D341Med (cell line): Measurements from ENCODE around the gene DAAM2.

Source experiments
- DNase-seq: peaks from one replicate; pipeline ENCODE4 v3.0.0; 2012; ENCODE audit warnings: low spot score

DAAM2 gene

GRCh38 chr6:39791850-39792539, at the start of gene DAAM2:
DAAM2 (plus strand) TSS chr6:39792376; CDS start chr6:39856303, 63,927 bp downstream.
- peak; percentile 73 for DNase-seq

- no peak for DNase-seq
Measured at GRCh38 chr6:39746795-39747194, 45.4 kb upstream of the DAAM2 start.

DNA sequence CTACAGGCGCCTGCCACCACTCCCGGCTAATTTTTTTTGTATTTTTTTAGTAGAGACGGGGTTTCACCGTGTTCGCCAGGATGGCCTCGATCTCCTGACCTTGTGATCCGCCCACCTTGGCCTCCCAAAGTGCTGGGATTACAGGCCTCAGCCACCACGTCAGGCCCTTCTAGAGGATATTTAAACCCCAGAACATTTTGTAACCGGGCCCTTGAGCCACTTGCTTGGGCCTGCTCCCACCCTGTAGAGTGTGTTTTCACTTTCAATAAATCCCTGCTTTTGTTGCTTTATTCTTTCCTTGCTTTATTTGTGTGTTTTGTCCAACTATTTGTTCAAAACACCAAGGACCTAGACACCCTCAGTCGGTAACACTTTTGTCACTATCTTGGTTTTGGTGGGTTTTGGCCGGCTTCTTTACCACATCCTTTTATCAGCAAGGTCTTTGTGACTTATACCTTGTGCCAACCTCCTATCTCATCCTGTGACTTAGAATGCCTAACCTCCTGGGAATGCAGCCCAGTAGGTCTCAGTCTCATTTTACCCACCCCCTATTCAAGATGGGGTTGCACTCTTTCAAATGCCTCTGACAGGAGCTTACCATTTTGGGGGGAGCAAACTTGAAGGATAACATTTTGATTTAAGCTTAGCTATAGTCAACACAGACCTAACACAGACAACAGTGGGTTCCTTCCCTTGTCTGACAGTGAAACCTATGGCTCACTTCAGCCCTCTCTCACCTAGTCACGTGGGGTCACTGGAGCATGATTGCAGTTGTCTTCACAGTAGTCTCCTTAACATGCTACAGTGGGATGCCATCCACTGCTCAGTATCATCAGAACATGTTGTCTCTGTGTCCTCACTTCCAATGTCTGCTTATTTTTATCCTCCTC, 39.1 kb upstream of the DAAM2 start:
- no peak for DNase-seq

GRCh38 chr6:39753725-39754045, 38.5 kb upstream of the DAAM2 start:
- DNase-seq, result no peak

- no peak for DNase-seq
Measured at GRCh38 chr6:39754514-39755115, 37.6 kb upstream of the DAAM2 start.

- DNase-seq, result no peak
Measured at GRCh38 chr6:39755231-39755630, 36.9 kb upstream of the DAAM2 start.

DNA sequence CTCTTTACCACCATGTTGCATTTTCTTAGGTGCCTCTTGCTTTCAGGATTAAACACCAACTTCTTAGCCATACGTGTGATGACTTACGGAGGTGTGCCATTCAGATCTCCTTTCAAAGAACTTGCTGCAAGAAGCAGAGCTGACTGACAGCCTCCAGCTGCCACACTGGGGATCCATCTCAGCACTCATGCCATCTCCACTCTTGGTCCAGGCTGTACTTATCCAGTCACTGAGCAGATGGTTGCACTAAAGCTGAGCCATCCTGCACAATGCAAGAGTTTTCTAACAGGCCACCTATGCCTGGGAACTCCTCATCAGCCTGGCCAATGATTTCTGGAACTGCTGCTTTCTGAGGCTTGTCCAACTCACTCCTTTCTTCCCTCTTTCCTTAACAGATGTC, 35.6 kb upstream of the DAAM2 start:
- DNase-seq, result no peak

DNA sequence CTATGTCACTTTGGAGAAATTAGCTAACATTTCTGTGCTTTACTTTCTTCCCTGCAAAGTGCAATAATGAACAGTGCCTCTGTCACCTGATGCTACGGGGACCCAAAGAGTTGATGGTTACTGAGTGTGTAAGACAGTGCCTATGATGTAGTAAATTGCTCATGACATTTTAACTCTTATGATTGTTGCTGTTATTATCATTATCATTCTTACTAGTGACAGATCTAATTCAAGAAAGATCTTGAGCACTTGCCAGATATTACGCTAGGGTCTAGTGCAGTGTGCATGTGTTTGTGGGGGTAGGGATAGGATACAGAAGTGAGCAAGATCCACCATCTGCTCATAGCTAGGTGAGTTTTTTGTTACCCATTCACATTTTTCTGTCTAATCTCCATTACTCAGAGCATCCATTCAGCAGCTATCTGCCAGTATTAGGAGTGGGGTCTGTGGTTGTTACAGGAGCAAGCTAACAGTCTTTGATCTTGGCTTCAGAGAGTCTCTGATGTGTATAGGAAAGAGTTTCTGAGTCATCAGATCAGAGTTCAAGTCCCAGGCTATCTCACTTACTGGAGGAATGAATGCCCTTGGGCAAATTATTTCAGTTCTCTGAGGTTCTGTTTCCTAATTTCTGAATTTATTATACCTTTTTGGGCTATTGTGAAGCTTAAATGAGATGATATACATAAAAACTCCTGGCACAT, 33.1 kb upstream of the DAAM2 start:
- DNase-seq, result no peak

DNA sequence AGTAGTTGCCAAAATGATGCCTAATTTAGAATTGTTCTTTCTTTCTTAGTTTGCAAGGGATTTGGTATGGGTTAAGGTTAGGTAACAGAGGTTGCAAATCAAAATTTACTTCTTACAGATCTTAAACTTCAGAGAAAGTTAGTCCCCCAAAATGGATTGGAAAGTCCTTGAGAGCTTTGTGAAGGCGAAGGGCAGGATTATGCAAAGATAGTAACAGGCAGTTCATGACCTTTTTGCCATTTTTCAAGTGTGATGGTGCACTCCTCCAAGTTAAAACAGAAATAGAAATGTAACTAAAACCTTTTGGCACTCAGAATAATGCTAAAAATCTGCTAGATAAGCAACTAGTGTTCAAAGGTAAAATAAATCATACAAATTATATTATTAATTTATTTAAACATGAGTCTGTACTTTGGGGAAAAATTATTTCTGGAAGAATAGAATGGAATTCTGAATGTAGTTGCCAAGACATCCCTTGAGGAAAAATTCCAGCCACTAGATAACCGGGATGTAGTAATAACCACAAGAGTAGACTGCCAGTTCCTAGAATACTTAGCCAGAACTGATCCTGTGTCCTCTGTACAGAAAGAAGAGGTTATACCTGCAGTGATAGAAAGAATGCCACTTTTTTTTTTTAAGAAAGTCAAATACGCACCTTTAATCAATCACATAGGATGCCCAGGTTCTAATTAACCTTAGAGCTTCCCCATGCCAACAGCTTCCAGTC, 31.8 kb upstream of the DAAM2 start:
- DNase-seq, result no peak

DNA sequence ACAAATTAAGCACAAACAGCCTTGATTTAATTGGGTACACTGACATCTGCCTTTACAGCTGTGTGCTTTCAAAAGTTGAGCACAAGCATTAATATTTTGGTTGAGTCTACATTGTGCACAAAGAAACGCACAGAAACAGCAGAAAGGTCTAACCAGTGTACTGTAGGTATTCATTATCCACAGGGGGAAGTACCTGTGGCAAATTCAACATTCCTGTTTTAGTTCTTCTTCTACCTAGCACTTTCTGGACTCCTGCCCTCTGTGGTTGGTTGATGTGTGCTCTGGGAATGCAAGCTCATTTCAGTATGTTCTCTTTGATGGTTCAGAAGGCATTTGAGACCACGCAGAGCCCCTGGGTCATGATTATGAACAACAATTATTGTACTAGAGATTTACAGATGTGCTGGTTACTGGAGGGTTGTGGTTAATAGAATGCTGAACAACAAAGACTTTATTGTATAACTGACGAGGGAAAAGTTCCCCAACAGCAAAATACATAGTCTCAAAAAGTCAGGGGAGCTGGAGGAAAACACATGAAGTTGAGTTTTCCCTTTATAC, 26.6 kb upstream of the DAAM2 start:
- DNase-seq, result no peak

GRCh38 chr6:39769012-39769411, 23.2 kb upstream of the DAAM2 start:
- no peak for DNase-seq

GRCh38 chr6:39770446-39770845, 21.7 kb upstream of the DAAM2 start:
- DNase-seq, result no peak

GRCh38 chr6:39772559-39773273, 19.5 kb upstream of the DAAM2 start:
- no peak for DNase-seq

DNA sequence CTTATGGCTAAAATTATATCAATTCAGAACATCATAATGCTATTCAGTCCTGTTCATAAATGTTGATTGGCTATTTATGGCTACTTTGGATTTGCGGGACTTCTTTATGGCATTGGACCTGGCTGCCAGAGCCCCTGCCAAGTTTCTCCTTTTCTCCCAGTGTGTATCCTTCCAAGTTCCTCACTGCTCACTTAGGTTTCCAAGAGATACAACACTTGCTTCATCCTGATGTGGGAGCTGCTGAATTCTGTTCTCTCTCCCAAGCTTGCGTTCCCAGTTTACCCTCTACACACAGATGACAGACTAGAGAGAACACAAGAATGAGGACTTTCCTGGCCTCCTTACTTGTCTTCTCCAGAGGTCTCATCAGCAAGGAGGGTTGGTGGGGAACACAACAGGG, 18.4 kb upstream of the DAAM2 start:
- no peak for DNase-seq

- DNase-seq, result no peak
Measured at GRCh38 chr6:39776581-39776980, 15.6 kb upstream of the DAAM2 start.

DNA sequence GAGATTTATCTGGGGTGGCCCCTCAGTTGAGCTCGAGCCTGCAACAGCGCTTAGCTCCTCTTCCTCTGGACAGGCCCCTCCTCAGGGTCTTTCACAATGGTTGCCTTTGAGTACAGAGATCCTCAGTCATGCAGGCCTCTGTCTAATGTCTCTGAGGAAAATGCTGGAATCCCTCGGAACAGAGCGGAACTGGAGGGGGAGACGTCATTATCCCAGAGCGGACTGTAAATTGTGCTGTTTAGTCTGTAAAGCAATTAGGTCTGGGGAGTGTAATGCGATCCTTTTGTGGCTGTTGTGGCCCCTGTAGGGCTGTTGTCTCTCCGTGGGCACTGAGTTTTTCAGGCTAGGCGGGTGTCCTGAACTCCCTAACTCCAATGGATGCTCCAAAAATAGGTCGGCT, 15.0 kb upstream of the DAAM2 start:
- DNase-seq, result no peak

GRCh38 chr6:39777661-39778060, 14.5 kb upstream of the DAAM2 start:
- no peak for DNase-seq

GRCh38 chr6:39778581-39779255, 13.5 kb upstream of the DAAM2 start:
- DNase-seq, result no peak

DNA sequence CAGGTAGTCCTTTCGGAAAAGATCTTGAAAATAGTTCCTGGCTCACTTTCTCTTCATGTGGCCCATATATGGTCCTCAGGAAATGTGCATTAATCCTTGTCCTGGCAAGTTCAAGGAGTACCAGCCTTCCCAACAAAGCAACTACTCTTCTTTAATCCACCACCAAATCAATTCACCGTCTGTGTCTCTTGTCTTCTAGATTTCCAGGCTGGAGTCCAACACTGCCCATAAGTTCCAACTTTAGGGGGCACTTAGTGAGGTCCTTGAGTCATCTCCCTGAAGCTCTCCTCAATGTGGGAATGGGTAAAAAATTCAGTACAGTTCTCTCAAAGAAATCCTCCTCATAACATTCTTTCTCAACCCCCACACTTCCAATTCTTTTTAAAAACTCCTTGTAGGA, 6.9 kb upstream of the DAAM2 start:
- no peak for DNase-seq

- no peak for DNase-seq
Measured at GRCh38 chr6:39786649-39787048, 5.5 kb upstream of the DAAM2 start.
